ENCODE results near the gene PGLYRP2. TPM values are rescaled to one million over a fixed set of nuclear protein-coding genes. Genes with fewer than 3 reads are reported as not detected.
A peak's percentile ranks its signal among the peaks of the same experiment; 100 is the strongest.

PGLYRP2 gene
- total and polyA plus RNA-seq, 4 donors, result not detected

DNA sequence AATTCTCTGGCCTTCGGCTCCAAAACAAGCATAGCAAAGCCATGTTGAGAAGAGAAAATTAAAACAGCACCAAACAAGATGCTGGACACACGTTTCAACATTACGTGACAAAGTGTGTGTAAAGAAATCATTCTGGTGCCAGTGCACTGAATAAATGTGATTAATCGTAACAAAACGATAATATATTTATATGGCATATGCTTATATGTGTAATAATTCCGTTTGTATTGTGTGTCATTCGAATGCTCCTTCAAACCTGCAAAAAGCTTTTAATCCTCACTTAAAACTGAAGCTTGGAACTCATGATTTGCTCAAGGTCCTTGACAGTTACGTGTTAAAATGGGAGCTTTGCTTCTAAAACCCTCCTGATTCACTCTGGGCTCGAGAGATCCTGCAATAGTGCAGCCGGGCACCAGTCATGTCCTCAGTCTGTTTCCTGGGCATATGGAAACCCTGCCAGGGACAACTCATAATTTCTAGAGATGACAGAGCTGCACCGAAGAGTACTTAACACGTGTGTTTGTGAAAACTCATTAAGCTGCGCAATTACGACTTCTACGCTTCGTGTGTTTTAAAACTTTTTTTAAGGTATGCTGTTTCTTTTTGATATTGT is 59.8 kb downstream of the PGLYRP2 start:
- Histone ChIP-seq H3K27me3 (ENCODE audit: control insufficient read depth, insufficient read depth, low read length) (no peaks in the 10 kb centered on the region), H3K9me3 (ENCODE audit: control insufficient read depth, insufficient read depth, low read length) (no peaks in the 10 kb centered on the region), H3K4me1 (ENCODE audit: control insufficient read depth, insufficient read depth, low read length) (peaks cover 50% of the 10 kb centered on the region), H3K36me3 (ENCODE audit: control insufficient read depth, insufficient read depth, low read length) (peaks cover 50% of the 10 kb centered on the region), H3K4me3 (ENCODE audit: low read depth, low read length) (peak overlapping the region; percentile 97), H3K27ac (ENCODE audit: low read depth, low read length) (no peak overlapping the region)
- DNase-seq (ENCODE audit: low read depth in 4 of 6, low spot score in 6 of 6), result no peak
- 41% methylated on average over 10 of the region's 16 CpGs for WGBS (ENCODE audit: insufficient coverage)

Small RNA genes within 50 kb of the gene (small RNA-seq; reads per million reads assigned to genes)
- not detected for gene MIR1470 (ENCODE audit: low replicate concordance)

Other genes starting within 250 kb of the PGLYRP2 start
- gene EPHX3, start 247.1 kb downstream of the PGLYRP2 start, total RNA-seq, result under 1 TPM; 0.30 to 0.50 TPM
- gene EPHX3, start 247.1 kb downstream of the PGLYRP2 start, polyA plus RNA-seq (ENCODE audit: insufficient read length in 2 of 2), result 1 to 10 TPM; 1.3 to 2.0 TPM
- 10 to 100 TPM; 16.3 to 22.5 TPM for gene BRD4, start 147.0 kb downstream of the PGLYRP2 start, total RNA-seq
- 10 to 100 TPM; 57.8 to 59.0 TPM for gene BRD4, start 147.0 kb downstream of the PGLYRP2 start, polyA plus RNA-seq (ENCODE audit: insufficient read length in 2 of 2)
- gene AKAP8, start 99.7 kb downstream of the PGLYRP2 start, total RNA-seq, result 10 to 100 TPM; 10.1 to 19.6 TPM
- gene AKAP8, start 99.7 kb downstream of the PGLYRP2 start, polyA plus RNA-seq (ENCODE audit: insufficient read length in 2 of 2), result 10 to 100 TPM; 23.1 to 29.1 TPM
- 100 to 1,000 TPM in 1 of 2 donors, 10 to 100 TPM in 1; 50.2 to 121 TPM for gene AKAP8L, start 60.5 kb downstream of the PGLYRP2 start, total RNA-seq
- gene AKAP8L, start 60.5 kb downstream of the PGLYRP2 start, polyA plus RNA-seq (ENCODE audit: insufficient read length in 2 of 2), result 100 to 1,000 TPM; 114 to 151 TPM
- 10 to 100 TPM in 1 of 2 donors, 1 to 10 TPM in 1; 8.7 to 12.1 TPM for gene WIZ, start 29.5 kb downstream of the PGLYRP2 start, total RNA-seq
- 10 to 100 TPM; 69.8 to 72.6 TPM for gene WIZ, start 29.5 kb downstream of the PGLYRP2 start, polyA plus RNA-seq (ENCODE audit: insufficient read length in 2 of 2)
- gene RASAL3, start 15.0 kb downstream of the PGLYRP2 start, total RNA-seq, result 1 to 10 TPM; 1.9 TPM
- gene RASAL3, start 15.0 kb downstream of the PGLYRP2 start, polyA plus RNA-seq (ENCODE audit: insufficient read length in 2 of 2), result 1 to 10 TPM; 3.6 to 4.2 TPM
- not detected for gene CYP4F22, start 29.0 kb upstream of the PGLYRP2 start, total RNA-seq
- gene CYP4F22, start 29.0 kb upstream of the PGLYRP2 start, polyA plus RNA-seq (ENCODE audit: insufficient read length in 2 of 2), result under 1 TPM in 1 of 2 donors, not detected in 1; 0.06 TPM
- not detected for gene CYP4F8, start 135.7 kb upstream of the PGLYRP2 start, total RNA-seq
- under 1 TPM; 0.08 to 0.09 TPM for gene CYP4F8, start 135.7 kb upstream of the PGLYRP2 start, polyA plus RNA-seq (ENCODE audit: insufficient read length in 2 of 2)
- gene CYP4F3, start 161.4 kb upstream of the PGLYRP2 start, total RNA-seq, result 1 to 10 TPM in 1 of 2 donors, under 1 TPM in 1; 0.33 to 1.6 TPM
- under 1 TPM; 0.14 to 0.40 TPM for gene CYP4F3, start 161.4 kb upstream of the PGLYRP2 start, polyA plus RNA-seq (ENCODE audit: insufficient read length in 2 of 2)
- gene CYP4F12, start 193.6 kb upstream of the PGLYRP2 start, total RNA-seq, result 1 to 10 TPM; 2.2 to 6.8 TPM
- 1 to 10 TPM; 5.2 to 7.6 TPM for gene CYP4F12, start 193.6 kb upstream of the PGLYRP2 start, polyA plus RNA-seq (ENCODE audit: insufficient read length in 2 of 2)
- not detected for gene OR10H2, start 248.5 kb upstream of the PGLYRP2 start, total RNA-seq
- gene OR10H2, start 248.5 kb upstream of the PGLYRP2 start, polyA plus RNA-seq (ENCODE audit: insufficient read length in 2 of 2), result not detected